GM12801 (cell line): ENCODE results near the gene PKN2.

Experiments used
- CTCF ChIP-seq: IDR thresholded peaks from one replicate; pipeline ENCODE4 v1.5.1; 2011; ENCODE audit warnings: control low read depth; ENCODE audit not compliant: insufficient read length; ENCODE audit errors: extremely low read depth

The PKN2 gene

GRCh38 chr1:88877382-88877825 is 193.3 kb downstream of the PKN2 start:
- TF ChIP-seq CTCF, result no peak

DNA sequence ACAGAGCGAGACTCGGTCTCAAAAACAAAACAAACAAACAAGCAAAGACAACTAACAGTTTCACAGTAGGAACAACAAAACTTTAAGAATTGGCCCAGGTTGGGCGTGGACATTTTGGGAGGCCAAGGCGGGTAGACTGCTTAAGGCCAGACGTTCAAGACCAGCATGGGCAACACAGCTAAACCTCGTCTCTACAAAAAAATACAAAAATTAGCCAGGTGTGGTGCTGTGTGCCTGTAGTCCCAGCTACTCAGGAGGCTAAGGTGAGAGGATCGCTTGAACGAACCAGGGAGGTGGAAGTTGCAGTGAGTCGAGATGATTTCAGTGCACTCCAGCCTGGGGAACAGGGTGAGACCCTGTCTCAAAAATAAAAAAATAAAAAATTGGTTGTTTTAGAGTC is 193.8 kb downstream of the PKN2 start:
- no peak for TF ChIP-seq CTCF

GRCh38 chr1:88878731-88879130 is 194.7 kb downstream of the PKN2 start:
- TF ChIP-seq CTCF, result no peak

DNA sequence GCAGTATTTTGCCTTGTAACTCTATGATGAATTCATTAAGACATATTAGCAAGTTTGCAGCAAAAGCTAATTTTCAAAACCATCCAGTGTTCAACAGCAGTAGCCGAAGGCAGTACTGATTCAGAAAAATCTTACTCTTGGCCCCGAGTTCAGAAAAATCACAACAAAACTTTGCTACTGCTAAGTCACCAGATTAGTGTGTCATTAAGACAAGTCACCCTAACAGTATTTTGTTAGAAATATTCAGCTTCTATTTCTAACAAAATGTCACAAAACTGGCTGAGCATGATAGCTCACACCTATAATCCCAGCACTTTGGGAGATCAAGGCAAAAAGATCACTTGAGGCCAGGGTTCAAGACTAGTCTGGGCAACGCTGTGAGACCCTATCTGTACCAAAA is 199.1 kb downstream of the PKN2 start:
- no peak for TF ChIP-seq CTCF
